ENCODE data around the gene TOMT.
"Not testable (repeated sequence)": the region's sequence is repeated elsewhere in the genome, so short reads cannot be mapped to it uniquely, and the experiment has no call there.

The TOMT gene

GRCh38 chr11:72129381-72129780, 23.7 kb downstream of the TOMT start:
- TF ChIP-seq CTCF (IDR thresholded peaks at IDR 0.05; ENCODE audit: low read length) (no peak), EZH2 (IDR thresholded peaks at IDR 0.05; ENCODE audit: borderline replicate concordance, low read length) (no peak)
- Histone ChIP-seq H3F3A (ENCODE audit: insufficient read depth, low read length) (no peaks in the 10 kb centered on the region), H3K9me3 (ENCODE audit: low read length) (peaks cover 8% of the 10 kb centered on the region; the same call in 1 of the 2 replicates), H3K4me2 (ENCODE audit: low read length) (no peak overlapping the region), H2AFZ (ENCODE audit: low read length) (no peak overlapping the region), H3K9ac (ENCODE audit: low read length) (no peak overlapping the region), H3K36me3 (ENCODE audit: insufficient read depth, low read length) (no peaks in the 10 kb centered on the region; the same call in 1 of the 2 replicates), H3K27me3 (ENCODE audit: insufficient read depth, low read length) (no peaks in the 10 kb centered on the region; the same call in 1 of the 2 replicates), H3K27ac (ENCODE audit: low read depth, low read length, poor library complexity, severe bottlenecking) (no peak overlapping the region), H4K20me1 (ENCODE audit: insufficient read depth, low read length) (no peaks in the 10 kb centered on the region), H3K4me3 (ENCODE audit: low read depth, low read length, poor library complexity, severe bottlenecking) (no peak overlapping the region), H3K4me1 (ENCODE audit: insufficient read depth, low read length, severe bottlenecking) (no peaks in the 10 kb centered on the region), H3K9me2 (ENCODE audit: low read depth, low read length) (no peaks in the 10 kb centered on the region), H3K79me2 (ENCODE audit: insufficient read depth, low read length) (no peaks in the 10 kb centered on the region)

GRCh38 chr11:72132646-72133045, 26.9 kb downstream of the TOMT start:
- Histone ChIP-seq H3K79me2 (ENCODE audit: insufficient read depth, low read length) (no peaks in the 10 kb centered on the region), H3K9me3 (ENCODE audit: low read length) (peaks cover 4% of the 10 kb centered on the region; the same call in 1 of the 2 replicates), H3K27me3 (ENCODE audit: insufficient read depth, low read length) (no peaks in the 10 kb centered on the region; the same call in 1 of the 2 replicates), H3K4me1 (ENCODE audit: insufficient read depth, low read length, severe bottlenecking) (no peaks in the 10 kb centered on the region), H3K9me2 (ENCODE audit: low read depth, low read length) (no peaks in the 10 kb centered on the region), H4K20me1 (ENCODE audit: insufficient read depth, low read length) (no peaks in the 10 kb centered on the region), H3K4me2 (ENCODE audit: low read length) (no peak overlapping the region), H3K27ac (ENCODE audit: low read depth, low read length, poor library complexity, severe bottlenecking) (no peak overlapping the region), H3K9ac (ENCODE audit: low read length) (no peak overlapping the region), H3K4me3 (ENCODE audit: low read depth, low read length, poor library complexity, severe bottlenecking) (no peak overlapping the region), H3K36me3 (ENCODE audit: insufficient read depth, low read length) (no peaks in the 10 kb centered on the region), H2AFZ (ENCODE audit: low read length) (no peak overlapping the region), H3F3A (ENCODE audit: insufficient read depth, low read length) (no peaks in the 10 kb centered on the region)
- TF ChIP-seq EZH2 (IDR thresholded peaks at IDR 0.05; ENCODE audit: borderline replicate concordance, low read length) = no peak
- no peak for TF ChIP-seq CTCF (IDR thresholded peaks at IDR 0.05; ENCODE audit: low read length)

GRCh38 chr11:72135473-72135872, 29.7 kb downstream of the TOMT start, which contains the start of gene FOLR3:
FOLR3 (plus strand) TSS chr11:72135725; CDS start chr11:72135953, 228 bp downstream.
- not testable (repeated sequence) for H3K27me3 ChIP-seq (ENCODE audit: insufficient read depth, low read length); H3K9ac ChIP-seq (ENCODE audit: low read length); H3K4me3 ChIP-seq (ENCODE audit: low read depth, low read length, poor library complexity, severe bottlenecking); H3K9me3 ChIP-seq (ENCODE audit: low read length); H3F3A ChIP-seq (ENCODE audit: insufficient read depth, low read length); H3K36me3 ChIP-seq (ENCODE audit: insufficient read depth, low read length); H4K20me1 ChIP-seq (ENCODE audit: insufficient read depth, low read length); H3K9me2 ChIP-seq (ENCODE audit: low read depth, low read length); H3K4me1 ChIP-seq (ENCODE audit: insufficient read depth, low read length, severe bottlenecking); H3K4me2 ChIP-seq (ENCODE audit: low read length); H3K79me2 ChIP-seq (ENCODE audit: insufficient read depth, low read length); H3K27ac ChIP-seq (ENCODE audit: low read depth, low read length, poor library complexity, severe bottlenecking); H2AFZ ChIP-seq (ENCODE audit: low read length)

- Histone ChIP-seq H3K9me3 (ENCODE audit: low read length) (no peaks in the 10 kb centered on the region), H3F3A (ENCODE audit: insufficient read depth, low read length) (no peaks in the 10 kb centered on the region), H3K4me1 (ENCODE audit: insufficient read depth, low read length, severe bottlenecking) (no peaks in the 10 kb centered on the region), H3K9me2 (ENCODE audit: low read depth, low read length) (no peaks in the 10 kb centered on the region), H3K27me3 (ENCODE audit: insufficient read depth, low read length) (no peaks in the 10 kb centered on the region), H2AFZ (ENCODE audit: low read length) (no peak overlapping the region), H3K4me2 (ENCODE audit: low read length) (no peak overlapping the region), H4K20me1 (ENCODE audit: insufficient read depth, low read length) (no peaks in the 10 kb centered on the region), H3K9ac (ENCODE audit: low read length) (no peak overlapping the region), H3K36me3 (ENCODE audit: insufficient read depth, low read length) (no peaks in the 10 kb centered on the region), H3K79me2 (ENCODE audit: insufficient read depth, low read length) (no peaks in the 10 kb centered on the region), H3K4me3 (ENCODE audit: low read depth, low read length, poor library complexity, severe bottlenecking) (no peak overlapping the region), H3K27ac (ENCODE audit: low read depth, low read length, poor library complexity, severe bottlenecking) (no peak overlapping the region)
- no peak for TF ChIP-seq EZH2 (IDR thresholded peaks at IDR 0.05; ENCODE audit: borderline replicate concordance, low read length)
- no peak for TF ChIP-seq CTCF (IDR thresholded peaks at IDR 0.05; ENCODE audit: low read length)
Measured at GRCh38 chr11:72135891-72136683, 30.4 kb downstream of the TOMT start.

Measured in OCI-LY1 (cell line).